DND-41 (cell line): ENCODE measurements around the gene NEU1.

Experiments used
- ATAC-seq: fragments of 200-7000 bp; cut with Tn5 transposase; 3 replicates; pipeline ENCODE4 v1.9.1; 2021; ENCODE audit warnings: low read depth; ENCODE audit not compliant: insufficient read depth
- DNase-seq: peaks from one replicate; pipeline ENCODE4 v3.0.0-alpha.2; 2020
- H2AFZ ChIP-seq: 2 replicates; pipeline ENCODE4 v1.6.0; 2012; ENCODE audit warnings: low read depth, low read length
- H3K27ac ChIP-seq: 2 replicates; pipeline ENCODE4 v1.5.1; 2012; ENCODE audit warnings: low read length, inconsistent platforms
- H3K27me3 ChIP-seq: fragments of 200-600 bp; sonication (generic); 2 replicates; pipeline ENCODE4 v1.6.0; 2012; ENCODE audit warnings: low read length, mild to moderate bottlenecking, inconsistent platforms; ENCODE audit not compliant: insufficient read depth, poor library complexity
- H3K36me3 ChIP-seq: 2 replicates; pipeline ENCODE4 v1.5.1; 2012; ENCODE audit warnings: low read length, inconsistent platforms; ENCODE audit not compliant: insufficient read depth
- H3K4me1 ChIP-seq: 2 replicates; pipeline ENCODE4 v1.5.1; 2012; ENCODE audit warnings: mild to moderate bottlenecking, low read length; ENCODE audit not compliant: insufficient read depth
- H3K4me2 ChIP-seq: 2 replicates; pipeline ENCODE4 v1.6.0; 2012; ENCODE audit warnings: mild to moderate bottlenecking, moderate library complexity, low read length, inconsistent platforms; ENCODE audit not compliant: insufficient read depth
- H3K4me3 ChIP-seq, 2 experiments: fragments of 200-600 bp in 1 of 2; shearing (Covaris generic) in 1 of 2; 2 replicates each; pipeline ENCODE4 v1.5.1; 2012 to 2016; ENCODE audit warnings: inconsistent platforms in 2 of 2, low read length in 2 of 2, mild to moderate bottlenecking in 2 of 2, low read depth in 1 of 2, moderate library complexity in 1 of 2
- H3K79me2 ChIP-seq: 2 replicates; pipeline ENCODE4 v1.6.0; 2012; ENCODE audit warnings: low read length, inconsistent platforms; ENCODE audit not compliant: insufficient read depth
- H3K9ac ChIP-seq: 2 replicates; pipeline ENCODE4 v1.6.0; 2012; ENCODE audit warnings: low read depth, mild to moderate bottlenecking, inconsistent platforms, low read length, moderate library complexity
- H3K9me3 ChIP-seq: 2 replicates; pipeline ENCODE4 v1.5.1; 2012; ENCODE audit warnings: low read length, moderate library complexity, mild to moderate bottlenecking, inconsistent platforms; ENCODE audit not compliant: insufficient read depth, severe bottlenecking
- H4K20me1 ChIP-seq: 2 replicates; pipeline ENCODE4 v1.6.0; 2012; ENCODE audit warnings: low read length; ENCODE audit not compliant: insufficient read depth
- CTCF ChIP-seq: IDR thresholded peaks from 2 replicates; pipeline ENCODE4 v1.5.1; 2012; ENCODE audit warnings: borderline replicate concordance, low read length, moderate library complexity, mild to moderate bottlenecking; ENCODE audit not compliant: poor library complexity, severe bottlenecking; ENCODE audit errors: extremely low read depth
- EZH2 ChIP-seq: IDR thresholded peaks from 3 replicates; pipeline ENCODE4 v1.6.1; 2012; ENCODE audit warnings: borderline replicate concordance, low read depth, mild to moderate bottlenecking, moderate library complexity, low read length, inconsistent platforms; ENCODE audit not compliant: severe bottlenecking

The NEU1 gene

DNA sequence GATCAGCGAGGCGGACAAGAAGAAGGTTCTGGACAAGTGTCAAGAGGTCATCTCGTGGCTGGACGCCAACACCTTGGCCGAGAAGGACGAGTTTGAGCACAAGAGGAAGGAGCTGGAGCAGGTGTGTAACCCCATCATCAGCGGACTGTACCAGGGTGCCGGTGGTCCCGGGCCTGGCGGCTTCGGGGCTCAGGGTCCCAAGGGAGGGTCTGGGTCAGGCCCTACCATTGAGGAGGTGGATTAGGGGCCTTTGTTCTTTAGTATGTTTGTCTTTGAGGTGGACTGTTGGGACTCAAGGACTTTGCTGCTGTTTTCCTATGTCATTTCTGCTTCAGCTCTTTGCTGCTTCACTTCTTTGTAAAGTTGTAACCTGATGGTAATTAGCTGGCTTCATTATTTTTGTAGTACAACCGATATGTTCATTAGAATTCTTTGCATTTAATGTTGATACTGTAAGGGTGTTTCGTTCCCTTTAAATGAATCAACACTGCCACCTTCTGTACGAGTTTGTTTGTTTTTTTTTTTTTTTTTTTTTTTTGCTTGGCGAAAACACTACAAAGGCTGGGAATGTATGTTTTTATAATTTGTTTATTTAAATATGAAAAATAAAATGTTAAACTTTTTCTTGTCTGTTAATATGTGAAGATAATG lies 32.9 kb downstream of the NEU1 start:
- peak overlapping the region; percentile 87 for H3K27ac ChIP-seq
- DNase-seq (no peak), ATAC-seq (no peak)
- H3K4me2 ChIP-seq = peak overlapping the region; percentile 72
- peak; percentile 65 for TF ChIP-seq CTCF
- TF ChIP-seq EZH2 = no peak
- H3K9me3 ChIP-seq = no peaks in the 10 kb centered on the region
- peaks cover 47% of the 10 kb centered on the region for H3K79me2 ChIP-seq
- H2AFZ ChIP-seq = 0 out of 2 replicates have a peak overlapping the region, but pooled peaks have one; percentile 65
- peak overlapping the region; percentile 62 to 73; a peak in 3 of 4 replicates for H3K4me3 ChIP-seq
- no peaks in the 10 kb centered on the region; the same call in 1 of the 2 replicates for H3K36me3 ChIP-seq
- H4K20me1 ChIP-seq = no peaks in the 10 kb centered on the region; the same call in 1 of the 2 replicates
- peaks cover 54% of the 10 kb centered on the region for H3K4me1 ChIP-seq
- no peaks in the 10 kb centered on the region for H3K27me3 ChIP-seq
- peak overlapping the region; percentile 69 for H3K9ac ChIP-seq

- TF ChIP-seq EZH2 (no peak), CTCF (no peak)
- ATAC-seq (peak; percentile 84), DNase-seq (peak; percentile 97)
- H3K36me3 ChIP-seq = no peaks in the 10 kb centered on the region
- H2AFZ ChIP-seq = peak within 1 kb of the TSS; percentile 83
- peak within 1 kb of the TSS; percentile 32 to 69; a peak in 3 of 4 replicates for H3K4me3 ChIP-seq
- H3K9me3 ChIP-seq = no peaks in the 10 kb centered on the region
- peaks cover 29% of the 10 kb centered on the region for H3K79me2 ChIP-seq
- H3K27ac ChIP-seq = peak within 1 kb of the TSS; percentile 89
- peak within 1 kb of the TSS; percentile 85 for H3K9ac ChIP-seq
- peaks cover 46% of the 10 kb centered on the region for H3K4me1 ChIP-seq
- no peaks in the 10 kb centered on the region; the same call in 1 of the 2 replicates for H4K20me1 ChIP-seq
- no peaks in the 10 kb centered on the region for H3K27me3 ChIP-seq
- peak within 1 kb of the TSS; percentile 93 for H3K4me2 ChIP-seq
Observed at GRCh38 chr6:31827286-31828079, 35.1 kb downstream of the NEU1 start, which contains the start of gene HSPA1B. HSPA1B (plus strand) TSS chr6:31827738; CDS start chr6:31827951, 213 bp downstream.

- peak overlapping the region; percentile 93 for H3K4me2 ChIP-seq
- peak overlapping the region; percentile 85 for H3K9ac ChIP-seq
- peaks cover 31% of the 10 kb centered on the region for H3K79me2 ChIP-seq
- H3K27ac ChIP-seq = peak overlapping the region; percentile 89
- H3K9me3 ChIP-seq = no peaks in the 10 kb centered on the region
- H4K20me1 ChIP-seq = no peaks in the 10 kb centered on the region; the same call in 1 of the 2 replicates
- peak overlapping the region; percentile 32 to 69; a peak in 3 of 4 replicates for H3K4me3 ChIP-seq
- no peak for TF ChIP-seq EZH2
- no peak for TF ChIP-seq CTCF
- ATAC-seq = peak; percentile 43
- DNase-seq = peak; percentile 70
- H3K27me3 ChIP-seq = no peaks in the 10 kb centered on the region
- peak overlapping the region; percentile 83 for H2AFZ ChIP-seq
- peaks cover 48% of the 10 kb centered on the region for H3K4me1 ChIP-seq
- no peaks in the 10 kb centered on the region for H3K36me3 ChIP-seq
Observed at GRCh38 chr6:31826793-31827285, 35.8 kb downstream of the NEU1 start.
